Stomach smooth muscle (tissue), 2 donors: ENCODE results near the gene REG4.

Experiments
- H3K27ac ChIP-seq: one replicate; pipeline ENCODE4 v1.7.0; 2013; ENCODE audit warnings: mild to moderate bottlenecking, low read length, inconsistent platforms
- H3K27me3 ChIP-seq, 2 donors: one replicate each; pipeline ENCODE4 v1.7.0; 2013; ENCODE audit warnings: low read length in 2 of 2; ENCODE audit not compliant: insufficient read depth in 2 of 2, control insufficient read depth in 1 of 2
- H3K36me3 ChIP-seq, 2 donors: one replicate each; pipeline ENCODE4 v1.7.0; 2013; ENCODE audit warnings: low read length in 2 of 2; ENCODE audit not compliant: control insufficient read depth in 2 of 2, insufficient read depth in 2 of 2
- H3K4me1 ChIP-seq: one replicate; pipeline ENCODE4 v1.7.0; 2013; ENCODE audit warnings: low read length; ENCODE audit not compliant: control insufficient read depth, insufficient read depth
- H3K4me3 ChIP-seq, 2 donors: one replicate each; pipeline ENCODE4 v1.7.0; 2013; ENCODE audit warnings: low read length in 2 of 2
- H3K9ac ChIP-seq, 2 donors: one replicate each; pipeline ENCODE4 v1.7.0; 2013; ENCODE audit warnings: low read length in 2 of 2, mild to moderate bottlenecking in 1 of 2
- H3K9me3 ChIP-seq, 2 donors: one replicate each; pipeline ENCODE4 v1.7.0; 2013; ENCODE audit warnings: low read length in 2 of 2; ENCODE audit not compliant: control insufficient read depth in 2 of 2
- donor health status: healthy.
- donor health status: Pancreatic carcinoma.

The REG4 gene

GRCh38 chr1:119781434-119782210 is 29.6 kb downstream of the REG4 start:
- Histone ChIP-seq H3K27me3 (no peaks in the 10 kb centered on the region), H3K9me3 (no peaks in the 10 kb centered on the region), H3K36me3 (no peaks in the 10 kb centered on the region), H3K9ac (no peak overlapping the region), H3K27ac (no peak overlapping the region), H3K4me3 (no peak overlapping the region), H3K4me1 (peaks cover 13% of the 10 kb centered on the region)

DNA sequence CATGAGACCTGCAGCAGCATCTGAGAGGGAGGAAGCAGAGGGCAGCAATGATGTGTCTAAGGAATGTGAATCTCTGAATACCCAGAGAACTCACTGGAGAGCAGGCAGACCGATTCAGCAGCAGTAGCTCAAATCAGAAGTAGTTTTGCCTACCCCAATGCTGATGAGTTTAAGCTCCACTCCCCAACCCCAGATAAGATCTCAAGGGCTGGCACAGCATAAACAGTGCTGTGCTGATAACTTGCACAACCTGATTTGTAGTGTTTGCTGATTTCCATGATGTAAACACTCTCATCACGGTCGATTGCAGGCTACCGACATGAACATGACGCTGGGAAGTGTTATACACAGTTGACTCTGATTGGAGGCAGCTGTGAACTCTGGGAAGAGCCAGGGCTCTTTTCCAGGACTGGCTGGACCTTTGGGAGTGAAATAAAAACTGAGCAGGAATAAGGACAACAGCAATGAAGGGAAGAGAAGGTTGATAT is 31.3 kb downstream of the REG4 start:
- peak overlapping the region; percentile 21 to 58 for H3K4me3 ChIP-seq
- no peaks in the 10 kb centered on the region for H3K27me3 ChIP-seq
- no peaks in the 10 kb centered on the region for H3K36me3 ChIP-seq
- H3K4me1 ChIP-seq = peaks cover 13% of the 10 kb centered on the region
- H3K9me3 ChIP-seq = no peaks in the 10 kb centered on the region
- peak overlapping the region in 1 of 2 donors; percentile 22 for H3K9ac ChIP-seq
- H3K27ac ChIP-seq = peak overlapping the region; percentile 18

GRCh38 chr1:119778886-119779560 is 32.2 kb downstream of the REG4 start:
- no peak overlapping the region for H3K9ac ChIP-seq
- no peaks in the 10 kb centered on the region for H3K36me3 ChIP-seq
- no peak overlapping the region for H3K4me3 ChIP-seq
- H3K4me1 ChIP-seq = peaks cover 11% of the 10 kb centered on the region
- no peak overlapping the region for H3K27ac ChIP-seq
- no peaks in the 10 kb centered on the region for H3K27me3 ChIP-seq
- no peaks in the 10 kb centered on the region for H3K9me3 ChIP-seq

DNA sequence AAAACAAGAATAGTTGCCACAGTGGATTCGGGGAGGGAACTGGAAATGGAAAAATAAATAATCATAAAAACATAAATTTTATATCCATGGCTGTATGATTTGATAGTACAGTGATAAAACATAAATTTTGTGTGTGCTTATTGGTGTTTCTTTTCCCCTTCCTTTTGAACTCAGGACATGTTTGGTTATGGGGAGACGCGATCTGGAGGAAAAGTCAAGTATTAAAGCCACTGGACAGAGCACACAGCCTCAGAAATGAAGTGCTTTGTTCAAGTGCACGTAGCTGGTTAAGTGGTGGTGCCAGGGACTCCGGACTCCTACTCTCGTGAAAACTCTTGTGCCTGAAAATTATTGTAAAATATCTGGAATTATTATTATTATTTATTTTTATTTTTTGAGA is 32.9 kb downstream of the REG4 start:
- Histone ChIP-seq H3K9me3 (no peaks in the 10 kb centered on the region), H3K27ac (no peak overlapping the region), H3K27me3 (no peaks in the 10 kb centered on the region), H3K4me3 (no peak overlapping the region), H3K36me3 (no peaks in the 10 kb centered on the region), H3K9ac (no peak overlapping the region), H3K4me1 (peaks cover 7% of the 10 kb centered on the region)

GRCh38 chr1:119774746-119775490 is 36.3 kb downstream of the REG4 start:
- Histone ChIP-seq H3K4me3 (no peak overlapping the region), H3K27me3 (no peaks in the 10 kb centered on the region), H3K36me3 (no peaks in the 10 kb centered on the region), H3K9ac (no peak overlapping the region), H3K9me3 (no peaks in the 10 kb centered on the region), H3K4me1 (peaks cover 6% of the 10 kb centered on the region), H3K27ac (no peak overlapping the region)

DNA sequence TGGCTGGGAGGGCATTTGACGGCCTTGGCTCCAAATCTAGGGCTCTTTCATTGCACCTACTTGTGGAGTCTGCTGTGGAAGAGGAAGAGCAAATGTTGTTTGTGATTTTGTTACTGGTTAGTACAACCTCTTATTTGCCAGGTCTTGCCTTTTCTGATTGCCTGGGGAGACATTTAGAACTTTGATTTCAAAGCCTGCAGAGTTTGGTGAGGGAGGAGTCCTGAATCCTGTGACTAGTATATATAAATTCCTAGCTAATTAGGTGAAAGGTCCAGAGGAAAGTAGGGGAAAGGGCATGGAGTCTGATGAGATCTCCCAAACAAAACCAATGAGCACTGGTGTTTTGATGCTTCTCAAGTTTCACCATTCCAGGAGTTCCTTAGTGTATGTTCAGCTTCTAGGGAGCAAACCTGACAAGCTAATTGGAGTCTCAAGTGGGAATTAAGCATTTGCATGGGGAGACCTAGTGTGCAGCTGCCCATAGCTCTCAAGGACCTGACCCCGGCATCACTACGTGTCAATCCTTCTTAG is 37.5 kb downstream of the REG4 start:
- peaks cover 3% of the 10 kb centered on the region for H3K4me1 ChIP-seq
- no peaks in the 10 kb centered on the region for H3K36me3 ChIP-seq
- H3K9me3 ChIP-seq = no peaks in the 10 kb centered on the region
- H3K9ac ChIP-seq = no peak overlapping the region
- no peak overlapping the region for H3K4me3 ChIP-seq
- no peaks in the 10 kb centered on the region for H3K27me3 ChIP-seq
- H3K27ac ChIP-seq = no peak overlapping the region

DNA sequence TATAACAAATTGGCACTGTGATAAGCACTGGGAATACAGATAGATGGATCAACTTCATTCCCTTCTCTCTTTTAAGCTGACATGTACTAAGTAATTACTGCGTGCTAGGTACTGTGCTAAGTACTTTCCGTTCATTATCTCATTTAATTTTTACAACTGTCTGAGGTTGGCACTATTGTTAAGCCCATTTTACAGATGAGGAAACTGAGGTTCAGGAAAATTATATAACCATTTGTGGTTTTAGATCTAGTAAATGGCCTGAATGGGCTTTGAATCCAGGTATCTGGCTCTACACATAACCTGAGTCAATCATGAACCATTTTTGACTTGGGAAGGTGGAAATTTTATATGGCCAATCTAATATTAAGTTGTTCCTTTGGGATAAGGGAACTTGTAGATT is 39.0 kb downstream of the REG4 start:
- H3K9ac ChIP-seq = no peak overlapping the region
- peaks cover 6% of the 10 kb centered on the region for H3K4me1 ChIP-seq
- H3K36me3 ChIP-seq = no peaks in the 10 kb centered on the region
- H3K27ac ChIP-seq = no peak overlapping the region
- H3K4me3 ChIP-seq = no peak overlapping the region
- no peaks in the 10 kb centered on the region for H3K27me3 ChIP-seq
- H3K9me3 ChIP-seq = no peaks in the 10 kb centered on the region

- Histone ChIP-seq H3K4me3 (no peak overlapping the region), H3K27me3 (no peaks in the 10 kb centered on the region), H3K9ac (no peak overlapping the region), H3K4me1 (peaks cover 7% of the 10 kb centered on the region), H3K9me3 (no peaks in the 10 kb centered on the region), H3K27ac (no peak overlapping the region), H3K36me3 (no peaks in the 10 kb centered on the region)
These were observed 39.5 kb downstream of the REG4 start for GRCh38 chr1:119771770-119772169.

GRCh38 chr1:119771016-119771415 is 40.2 kb downstream of the REG4 start:
- H3K36me3 ChIP-seq = no peaks in the 10 kb centered on the region
- no peak overlapping the region for H3K4me3 ChIP-seq
- no peaks in the 10 kb centered on the region for H3K27me3 ChIP-seq
- no peak overlapping the region for H3K27ac ChIP-seq
- no peaks in the 10 kb centered on the region for H3K9me3 ChIP-seq
- H3K4me1 ChIP-seq = peaks cover 15% of the 10 kb centered on the region
- no peak overlapping the region for H3K9ac ChIP-seq

GRCh38 chr1:119768778-119769177 is 42.5 kb downstream of the REG4 start, which contains the start of gene HMGCS2:
Gene HMGCS2, minus strand, starts transcription at chr1:119768905. Its CDS starts 61 bp downstream, at chr1:119768844.
- Histone ChIP-seq H3K4me3 (no peak within 1 kb of the TSS), H3K36me3 (no peaks in the 10 kb centered on the region), H3K9me3 (peaks cover 0 to 4% of the 10 kb centered on the region in 2 donors), H3K9ac (no peak within 1 kb of the TSS), H3K27me3 (no peaks in the 10 kb centered on the region), H3K27ac (no peak within 1 kb of the TSS), H3K4me1 (peaks cover 18% of the 10 kb centered on the region)
